Astrocyte (in vitro differentiated cells and primary cell): Measurements from ENCODE around the gene MYADML2. TPM values are rescaled to one million over a fixed set of nuclear protein-coding genes. Genes with fewer than 3 reads are reported as not detected.

Source experiments
- DNase-seq: peaks from one replicate; pipeline ENCODE4 v3.0.0-alpha.2; 2010; ENCODE audit warnings: low read depth
- FAIRE-seq: peaks from 2 replicates; lab custom pipeline; 2011; peaks lifted over from hg19 to GRCh38; lab: Jason Lieb, UNC
- H2AFZ ChIP-seq: 2 replicates; pipeline ENCODE4 v1.6.0; 2012; ENCODE audit warnings: low read depth, low read length, inconsistent platforms
- H3K27ac ChIP-seq: 2 replicates; pipeline ENCODE4 v1.5.1; 2011; ENCODE audit warnings: low read depth, low read length, inconsistent platforms
- H3K27me3 ChIP-seq: 2 replicates; pipeline ENCODE4 v1.6.0; 2011; ENCODE audit warnings: low read length, inconsistent platforms; ENCODE audit not compliant: insufficient read depth
- H3K36me3 ChIP-seq: 2 replicates; pipeline ENCODE4 v1.5.1; 2011; ENCODE audit warnings: low read length, inconsistent platforms; ENCODE audit not compliant: insufficient read depth
- H3K4me1 ChIP-seq: 2 replicates; pipeline ENCODE4 v1.5.1; 2011; ENCODE audit warnings: low read length, inconsistent platforms; ENCODE audit not compliant: insufficient read depth
- H3K4me2 ChIP-seq: 2 replicates; pipeline ENCODE4 v1.6.0; 2012; ENCODE audit warnings: low read length, inconsistent platforms
- H3K4me3 ChIP-seq: 2 replicates; pipeline ENCODE4 v1.5.1; 2011; ENCODE audit warnings: low read depth, mild to moderate bottlenecking, low read length, inconsistent platforms; ENCODE audit not compliant: insufficient read depth
- H3K79me2 ChIP-seq: 2 replicates; pipeline ENCODE4 v1.6.0; 2012; ENCODE audit warnings: mild to moderate bottlenecking, low read length, inconsistent platforms; ENCODE audit not compliant: insufficient read depth
- H3K9ac ChIP-seq: 2 replicates; pipeline ENCODE4 v1.6.0; 2012; ENCODE audit warnings: mild to moderate bottlenecking, low read length, inconsistent platforms
- H3K9me3 ChIP-seq: 2 replicates; pipeline ENCODE4 v1.5.1; 2012; ENCODE audit warnings: low read depth, mild to moderate bottlenecking, low read length, inconsistent platforms; ENCODE audit not compliant: insufficient read depth
- H4K20me1 ChIP-seq: 2 replicates; pipeline ENCODE4 v1.6.0; 2012; ENCODE audit warnings: low read length, inconsistent platforms; ENCODE audit not compliant: insufficient read depth
- H3K27ac Mint-ChIP-seq: one replicate; pipeline ENCODE4 v1.8.0; 2021; ENCODE audit warnings: mild to moderate bottlenecking, mixed read lengths; ENCODE audit not compliant: unreplicated experiment
- H3K27me3 Mint-ChIP-seq: one replicate; pipeline ENCODE4 v1.8.0; 2021; ENCODE audit warnings: low read depth, mixed read lengths; ENCODE audit not compliant: unreplicated experiment
- H3K36me3 Mint-ChIP-seq: one replicate; pipeline ENCODE4 v1.8.0; 2021; ENCODE audit warnings: low read depth, mixed read lengths; ENCODE audit not compliant: unreplicated experiment
- H3K4me1 Mint-ChIP-seq: one replicate; pipeline ENCODE4 v1.8.0; 2021; ENCODE audit warnings: low read depth, mixed read lengths; ENCODE audit not compliant: unreplicated experiment
- H3K4me3 Mint-ChIP-seq: one replicate; pipeline ENCODE4 v1.8.0; 2021; ENCODE audit warnings: mild to moderate bottlenecking, moderate library complexity, mixed read lengths; ENCODE audit not compliant: unreplicated experiment
- H3K9me3 Mint-ChIP-seq: one replicate; pipeline ENCODE4 v1.8.0; 2021; ENCODE audit warnings: mild to moderate bottlenecking, mixed read lengths; ENCODE audit not compliant: unreplicated experiment
- CTCF ChIP-seq: IDR thresholded peaks from 2 replicates; pipeline ENCODE4 v1.5.1; 2011; ENCODE audit warnings: low read depth, mild to moderate bottlenecking, inconsistent platforms, low read length, moderate library complexity; ENCODE audit not compliant: insufficient read depth
- EZH2 ChIP-seq: IDR thresholded peaks from 2 replicates; pipeline ENCODE4 v1.6.1; 2012; ENCODE audit warnings: mild to moderate bottlenecking, low read length, inconsistent platforms; ENCODE audit not compliant: insufficient read depth
- total RNA-seq: library from RNA; stranded (reverse); gene quantifications from 2 replicates; pipeline ENCODE4 v1.2.1, GENCODE V29; 2021

Gene MYADML2
- total RNA-seq, 1 donor from 2014 or later, result not detected

- H3K4me3 Mint-ChIP-seq, result no peak overlapping the region
- peaks cover 2% of the 10 kb centered on the region for H3K4me1 Mint-ChIP-seq
- H3K36me3 Mint-ChIP-seq, result no peaks in the 10 kb centered on the region
- no peak overlapping the region for H3K27ac ChIP-seq
- peaks cover 10% of the 10 kb centered on the region for H3K4me1 ChIP-seq
- H3K79me2 ChIP-seq, result peaks cover 4% of the 10 kb centered on the region
- H3K4me2 ChIP-seq, result no peak overlapping the region
- TF ChIP-seq CTCF, result no peak
- no peak for TF ChIP-seq EZH2
- no peaks in the 10 kb centered on the region for H3K27me3 ChIP-seq
- FAIRE-seq (no peak), DNase-seq (no peak)
- no peaks in the 10 kb centered on the region for H3K36me3 ChIP-seq
- no peaks in the 10 kb centered on the region for H3K27me3 Mint-ChIP-seq
- no peak overlapping the region for H3K9ac ChIP-seq
- peaks cover 36% of the 10 kb centered on the region for H4K20me1 ChIP-seq
- no peak overlapping the region for H3K4me3 ChIP-seq
- no peaks in the 10 kb centered on the region for H3K9me3 ChIP-seq
- no peak overlapping the region for H3K27ac Mint-ChIP-seq
- H3K9me3 Mint-ChIP-seq, result no peaks in the 10 kb centered on the region
- H2AFZ ChIP-seq, result no peak overlapping the region
These were observed 39.6 kb downstream of the MYADML2 start for GRCh38 chr17:81907219-81908145.

- no peaks in the 10 kb centered on the region for H3K36me3 Mint-ChIP-seq
- H3K9me3 ChIP-seq, result no peaks in the 10 kb centered on the region
- peaks cover 10% of the 10 kb centered on the region for H3K4me1 ChIP-seq
- H3K79me2 ChIP-seq, result peaks cover 4% of the 10 kb centered on the region
- H3K4me3 ChIP-seq, result no peak overlapping the region
- TF ChIP-seq EZH2 (no peak), CTCF (no peak)
- peaks cover 2% of the 10 kb centered on the region for H3K4me1 Mint-ChIP-seq
- FAIRE-seq, result no peak
- no peak overlapping the region for H3K4me2 ChIP-seq
- no peak overlapping the region for H3K4me3 Mint-ChIP-seq
- H3K27me3 Mint-ChIP-seq, result no peaks in the 10 kb centered on the region
- no peaks in the 10 kb centered on the region for H3K9me3 Mint-ChIP-seq
- no peak overlapping the region for H2AFZ ChIP-seq
- H3K27me3 ChIP-seq, result no peaks in the 10 kb centered on the region
- no peak overlapping the region for H3K27ac Mint-ChIP-seq
- no peak for DNase-seq
- no peak overlapping the region for H3K27ac ChIP-seq
- peaks cover 27% of the 10 kb centered on the region for H4K20me1 ChIP-seq
- H3K9ac ChIP-seq, result no peak overlapping the region
- no peaks in the 10 kb centered on the region for H3K36me3 ChIP-seq
These were observed 40.4 kb downstream of the MYADML2 start for GRCh38 chr17:81906476-81907218.
